Activated CD4-positive, alpha-beta T cell treated with anti-CD3 and anti-CD28 coated beads, Interleukin-2, amount 50 U/mL, for 16 hours (primary cell): ENCODE measurements around the gene PARP12.

Experiments
- DNase-seq: peaks from one replicate; pipeline ENCODE4 v3.0.0-alpha.2; 2020

Gene PARP12

GRCh38 chr7:140008755-140009610 is 53.8 kb downstream of the PARP12 start:
- DNase-seq, result no peak

GRCh38 chr7:140007051-140007690 is 55.6 kb downstream of the PARP12 start:
- no peak for DNase-seq

- DNase-seq, result no peak
Measured at GRCh38 chr7:140006600-140006999, 56.2 kb downstream of the PARP12 start.

GRCh38 chr7:140005754-140006503 is 56.8 kb downstream of the PARP12 start:
- DNase-seq, result no peak

- no peak for DNase-seq
Measured at GRCh38 chr7:140005341-140005740, 57.4 kb downstream of the PARP12 start.

- no peak for DNase-seq
Measured at GRCh38 chr7:140004672-140005071, 58.1 kb downstream of the PARP12 start.

GRCh38 chr7:140003913-140004382 is 58.8 kb downstream of the PARP12 start:
- peak; percentile 55 for DNase-seq

- DNase-seq, result no peak
Measured at GRCh38 chr7:140000666-140001268, 62.0 kb downstream of the PARP12 start.

GRCh38 chr7:139999516-139999915 is 63.2 kb downstream of the PARP12 start:
- no peak for DNase-seq

GRCh38 chr7:139998572-139998971 is 64.2 kb downstream of the PARP12 start:
- no peak for DNase-seq

- DNase-seq, result no peak
Measured at GRCh38 chr7:139995017-139995915, 67.5 kb downstream of the PARP12 start.

GRCh38 chr7:139994356-139994755 is 68.4 kb downstream of the PARP12 start:
- no peak for DNase-seq

- DNase-seq, result no peak
Measured at GRCh38 chr7:139993592-139993991, 69.2 kb downstream of the PARP12 start.

- no peak for DNase-seq
Measured at GRCh38 chr7:139993169-139993568, 69.6 kb downstream of the PARP12 start.

GRCh38 chr7:139992353-139993044 is 70.3 kb downstream of the PARP12 start:
- no peak for DNase-seq

- DNase-seq, result no peak
Measured at GRCh38 chr7:139991911-139992310, 70.8 kb downstream of the PARP12 start.

- no peak for DNase-seq
Measured at GRCh38 chr7:139991269-139991666, 71.5 kb downstream of the PARP12 start.

GRCh38 chr7:139990571-139991268 is 72.0 kb downstream of the PARP12 start:
- DNase-seq, result no peak

- no peak for DNase-seq
Measured at GRCh38 chr7:139990142-139990535, 72.6 kb downstream of the PARP12 start.

- no peak for DNase-seq
Measured at GRCh38 chr7:139989366-139990141, 73.2 kb downstream of the PARP12 start.
